Left ventricle myocardium inferior (tissue), 1 donor: ENCODE measurements around the gene ZRANB2. TPM values are rescaled to one million over a fixed set of nuclear protein-coding genes. Genes with fewer than 3 reads are reported as not detected.

ENCODE experiments used
- DNase-seq: peaks from one replicate; pipeline ENCODE4 v3.0.0-alpha.2; 2020
- H3K27ac ChIP-seq: fragments of 200-600 bp; replicated peaks from 2 replicates; pipeline ENCODE4 v1.8.0; 2021
- H3K27me3 ChIP-seq: fragments of 200-600 bp; 2 replicates; pipeline ENCODE4 v1.8.0; 2021; ENCODE audit warnings: low read depth
- H3K36me3 ChIP-seq: fragments of 200-600 bp; 2 replicates; pipeline ENCODE4 v1.8.0; 2021
- H3K4me1 ChIP-seq: fragments of 200-600 bp; 2 replicates; pipeline ENCODE4 v1.8.0; 2021
- H3K4me3 ChIP-seq: fragments of 200-600 bp; 2 replicates; pipeline ENCODE4 v1.8.0; 2021; ENCODE audit warnings: mild to moderate bottlenecking, moderate library complexity
- H3K9me3 ChIP-seq: fragments of 200-600 bp; replicated peaks from 2 replicates; pipeline ENCODE4 v1.8.0; 2021
- intact Hi-C: fragments of 100-400 bp; cut with micrococcal nuclease; formaldehyde crosslinking; loops from one replicate; pipeline ENCODE4 v1.11.0; 2022
- total RNA-seq: library from RNA; stranded (reverse); fragmentation: NEBNext Ultra II Directional; extraction: Animal tissue kit (Norgen Biotek cat#: 25700); gene quantifications from one replicate; pipeline ENCODE4 v1.2.1, GENCODE V29; 2021
- TF ChIP-seq, protein P1 (sequence below): fragments of 200-600 bp; IDR thresholded peaks from 2 replicates; pipeline ENCODE4 v1.8.0; 2021; ENCODE audit warnings: antibody characterized with exemption, mild to moderate bottlenecking, borderline replicate concordance
- donor health status: DM: no; HTN: yes; CAD: no; lungs with severe emphysema.

The ZRANB2 gene
- total RNA-seq, 1 donor from 2014 or later, result 58.5 TPM

DNA sequence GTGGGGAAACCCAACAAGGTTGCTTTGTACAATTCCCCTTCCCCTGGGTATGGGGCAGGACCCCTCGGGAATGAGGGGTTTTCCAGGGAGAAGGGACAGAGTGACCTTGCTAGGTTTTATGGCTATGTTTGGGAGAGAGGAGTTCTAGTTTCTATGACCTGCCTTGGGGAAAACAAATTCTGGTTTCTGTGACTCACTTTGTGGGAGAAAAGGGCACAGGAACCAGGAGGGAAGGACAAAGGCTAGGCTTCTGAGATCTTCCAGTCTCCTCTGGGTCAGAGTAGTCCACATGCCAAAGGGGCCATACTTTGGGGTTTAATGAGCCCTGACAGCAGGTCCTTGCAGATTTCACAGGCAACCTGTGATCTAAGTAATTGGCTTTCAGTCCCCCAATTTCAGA lies 27.7 kb downstream of the ZRANB2 start:
- Histone ChIP-seq H3K4me3 (no peak overlapping the region), H3K27ac (no peak overlapping the region), H3K27me3 (peaks cover 15% of the 10 kb centered on the region), H3K9me3 (no peaks in the 10 kb centered on the region), H3K4me1 (peaks cover under 1% of the 10 kb centered on the region), H3K36me3 (peaks cover 4% of the 10 kb centered on the region)
- TF ChIP-seq, protein P1, sequence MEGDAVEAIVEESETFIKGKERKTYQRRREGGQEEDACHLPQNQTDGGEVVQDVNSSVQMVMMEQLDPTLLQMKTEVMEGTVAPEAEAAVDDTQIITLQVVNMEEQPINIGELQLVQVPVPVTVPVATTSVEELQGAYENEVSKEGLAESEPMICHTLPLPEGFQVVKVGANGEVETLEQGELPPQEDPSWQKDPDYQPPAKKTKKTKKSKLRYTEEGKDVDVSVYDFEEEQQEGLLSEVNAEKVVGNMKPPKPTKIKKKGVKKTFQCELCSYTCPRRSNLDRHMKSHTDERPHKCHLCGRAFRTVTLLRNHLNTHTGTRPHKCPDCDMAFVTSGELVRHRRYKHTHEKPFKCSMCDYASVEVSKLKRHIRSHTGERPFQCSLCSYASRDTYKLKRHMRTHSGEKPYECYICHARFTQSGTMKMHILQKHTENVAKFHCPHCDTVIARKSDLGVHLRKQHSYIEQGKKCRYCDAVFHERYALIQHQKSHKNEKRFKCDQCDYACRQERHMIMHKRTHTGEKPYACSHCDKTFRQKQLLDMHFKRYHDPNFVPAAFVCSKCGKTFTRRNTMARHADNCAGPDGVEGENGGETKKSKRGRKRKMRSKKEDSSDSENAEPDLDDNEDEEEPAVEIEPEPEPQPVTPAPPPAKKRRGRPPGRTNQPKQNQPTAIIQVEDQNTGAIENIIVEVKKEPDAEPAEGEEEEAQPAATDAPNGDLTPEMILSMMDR, result no peak
- intact Hi-C loops, result loop anchor here (5.0 kb wide), 1 partner anchor 366 kb away; no protein-coding TSS in a partner anchor
- DNase-seq, result no peak

DNA sequence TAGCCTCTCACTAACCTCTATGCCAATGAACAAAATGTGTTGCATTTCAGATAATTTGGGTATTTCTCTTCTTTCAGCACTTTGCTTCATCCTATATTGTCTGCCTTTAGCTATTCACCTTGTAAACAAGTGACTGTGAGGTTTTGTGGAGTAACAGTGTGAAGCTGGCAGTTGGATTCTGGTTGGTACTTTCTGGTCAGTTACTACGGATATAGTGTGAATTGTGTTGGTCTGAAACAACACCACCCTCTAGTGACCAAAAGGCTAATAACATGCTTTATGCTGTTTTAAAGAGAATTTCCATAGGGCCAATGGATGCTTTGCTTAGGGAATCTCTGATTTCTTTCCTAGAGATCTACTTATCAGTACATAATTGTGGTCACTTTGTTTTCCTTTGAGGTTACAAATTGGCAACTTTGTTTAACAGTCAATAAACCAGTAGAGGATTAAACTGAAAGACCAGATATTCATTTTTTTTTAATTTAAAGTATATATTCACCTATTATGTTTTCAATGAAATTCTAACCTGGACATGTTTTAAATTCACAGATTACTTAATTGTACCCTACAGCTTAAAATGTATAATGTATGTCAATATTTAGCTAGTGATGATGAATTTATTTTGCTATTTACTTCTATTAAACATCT lies 30.8 kb downstream of the ZRANB2 start:
- DNase-seq, result no peak
- intact Hi-C loops, result loop anchor here (5.0 kb wide), 2 partner anchors 363 to 523 kb away; no protein-coding TSS in a partner anchor
- no peak overlapping the region for H3K27ac ChIP-seq
- no peaks in the 10 kb centered on the region for H3K36me3 ChIP-seq
- no peak overlapping the region for H3K4me3 ChIP-seq
- TF ChIP-seq, protein P1, result peak; percentile 80
- H3K4me1 ChIP-seq, result peaks cover 20% of the 10 kb centered on the region
- no peaks in the 10 kb centered on the region for H3K9me3 ChIP-seq
- peaks cover 40% of the 10 kb centered on the region for H3K27me3 ChIP-seq

DNA sequence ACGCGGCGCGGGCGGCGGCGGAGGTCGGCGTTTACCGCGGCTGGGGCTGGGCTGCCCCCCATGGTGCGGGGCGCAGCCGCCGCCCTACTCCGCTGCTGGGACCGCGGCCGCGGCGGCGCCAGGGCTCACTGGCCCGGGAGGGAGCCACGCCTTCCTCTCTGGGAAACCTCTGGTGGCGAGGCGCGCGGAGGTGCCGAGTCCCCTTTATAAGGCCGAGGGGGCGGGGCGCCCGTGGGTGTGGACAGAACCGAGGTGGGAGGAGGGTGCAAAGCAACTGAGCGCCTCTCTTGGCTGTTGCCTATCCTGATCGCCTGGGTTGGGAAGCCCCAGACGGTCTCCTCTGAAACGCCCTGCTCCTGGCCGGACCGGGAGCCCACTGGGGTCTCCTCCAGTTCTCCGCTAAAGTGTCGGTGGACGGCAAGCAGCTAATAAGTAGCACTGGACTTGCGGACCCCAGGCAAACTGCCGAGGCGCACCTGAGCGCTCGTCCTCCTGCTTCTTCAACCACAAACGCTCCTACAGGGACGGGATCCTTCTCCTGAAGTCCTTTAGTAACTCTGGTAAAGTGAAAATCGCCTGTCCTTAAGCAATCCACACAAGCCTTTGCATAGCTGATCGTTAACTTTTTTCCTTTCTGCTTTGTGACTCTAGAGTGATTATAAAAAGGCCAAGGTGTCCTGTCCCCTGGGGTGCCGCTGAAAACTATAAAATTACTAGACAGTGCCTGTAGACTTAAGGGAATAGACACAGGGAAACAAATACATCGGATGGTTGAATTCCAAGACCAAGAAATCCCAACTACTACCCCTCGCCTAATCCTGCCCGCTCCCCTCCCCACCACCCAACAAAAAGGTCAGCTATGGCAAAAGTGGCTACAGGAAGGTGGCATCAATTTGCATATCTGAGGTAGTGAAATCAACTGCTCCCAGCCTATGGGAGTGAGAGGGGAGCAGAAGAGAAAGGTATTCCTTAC lies 32.9 kb downstream of the ZRANB2 start, which contains the start of gene PTGER3:
Gene PTGER3, minus strand, starts transcription at position 182 of the 973 bp plus-strand sequence. CDS start 239 bp downstream, outside the sequence.
- H3K36me3 ChIP-seq, result no peaks in the 10 kb centered on the region
- intact Hi-C loops, result loop anchor here (5.0 kb wide), 1 partner anchor 521 kb away; no protein-coding TSS in a partner anchor
- H3K4me1 ChIP-seq, result peaks cover 20% of the 10 kb centered on the region
- DNase-seq, result peak; percentile 60
- peak within 1 kb of the TSS; percentile 70 for H3K4me3 ChIP-seq
- no peaks in the 10 kb centered on the region for H3K9me3 ChIP-seq
- H3K27me3 ChIP-seq, result peaks cover 46% of the 10 kb centered on the region
- TF ChIP-seq, protein P1, result no peak
- H3K27ac ChIP-seq, result no peak within 1 kb of the TSS

DNA sequence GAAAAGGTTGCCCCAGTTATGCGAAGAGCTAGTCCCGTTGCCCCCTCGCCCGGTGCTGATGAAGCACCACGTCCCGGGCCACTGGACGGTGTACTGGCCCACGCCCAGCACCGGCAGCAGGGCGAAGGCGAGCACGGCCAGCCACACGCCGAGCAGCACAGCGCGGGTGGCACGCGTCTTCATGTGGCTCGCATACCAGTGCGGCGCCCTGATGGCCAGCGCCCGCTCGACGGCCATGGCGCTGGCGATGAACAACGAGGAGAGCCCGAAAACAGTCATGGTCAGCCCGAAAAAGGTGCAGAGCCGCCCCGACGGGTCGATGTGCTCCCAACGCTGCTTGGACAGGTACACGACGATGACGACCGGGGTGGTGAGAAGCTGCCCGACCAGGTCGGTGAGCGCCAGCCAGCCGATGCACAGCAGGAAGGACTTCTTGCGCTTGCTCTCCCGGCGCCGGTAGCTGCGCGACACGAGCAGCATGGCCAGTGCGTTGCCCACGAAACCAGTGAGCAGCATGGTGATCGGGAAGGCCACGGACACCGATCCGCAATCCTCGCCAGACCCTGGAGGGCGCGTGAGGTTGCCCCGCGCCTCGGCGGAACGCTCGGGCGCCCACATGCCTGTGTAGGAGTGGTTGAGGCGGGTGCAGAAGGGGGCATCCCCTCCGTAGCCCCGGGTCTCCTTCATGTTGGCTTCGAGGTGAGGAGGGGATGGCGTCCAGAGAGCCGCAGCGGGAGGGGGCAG lies 33.8 kb downstream of the ZRANB2 start:
- Histone ChIP-seq H3K9me3 (no peaks in the 10 kb centered on the region), H3K27ac (no peak overlapping the region), H3K4me1 (peaks cover 20% of the 10 kb centered on the region), H3K4me3 (peak overlapping the region; percentile 70), H3K27me3 (peaks cover 46% of the 10 kb centered on the region), H3K36me3 (no peaks in the 10 kb centered on the region)
- TF ChIP-seq, protein P1, result no peak
- DNase-seq, result no peak
- intact Hi-C loops, result loop anchor here (5.0 kb wide), 1 partner anchor 520 kb away; no protein-coding TSS in a partner anchor

DNA sequence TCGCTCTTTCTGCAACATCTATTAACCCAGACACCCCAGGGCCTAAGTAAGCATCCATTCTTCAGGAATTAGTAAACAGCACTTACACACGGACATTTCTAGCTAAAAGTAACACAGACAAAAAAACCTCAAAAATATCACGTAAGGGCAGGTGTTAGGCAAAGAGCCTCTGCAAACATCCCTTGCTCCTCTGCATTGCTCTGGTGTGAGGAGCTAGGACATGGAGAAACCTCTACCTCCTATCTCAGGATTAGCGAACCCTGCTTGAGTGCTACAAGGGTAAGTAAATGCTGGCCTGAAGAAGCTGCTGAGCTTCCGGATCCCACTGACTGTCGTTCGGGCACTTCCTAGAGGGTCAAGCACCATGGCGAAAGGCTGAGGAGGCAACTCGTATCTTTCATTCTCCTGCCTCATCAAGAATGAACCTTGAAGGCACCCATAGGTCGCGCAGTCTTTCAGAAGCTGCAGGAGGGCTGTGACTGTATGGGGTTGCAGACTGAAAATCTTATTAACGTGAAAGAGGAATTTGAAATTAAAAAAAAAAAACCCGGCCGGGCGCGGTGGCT lies 35.3 kb downstream of the ZRANB2 start:
- H3K4me1 ChIP-seq, result peaks cover 20% of the 10 kb centered on the region
- no peak overlapping the region for H3K27ac ChIP-seq
- H3K4me3 ChIP-seq, result no peak overlapping the region
- no peak for DNase-seq
- intact Hi-C loops, result loop anchor here (5.0 kb wide), 1 partner anchor 518 kb away; no protein-coding TSS in a partner anchor
- H3K36me3 ChIP-seq, result no peaks in the 10 kb centered on the region
- TF ChIP-seq, protein P1, result no peak
- H3K27me3 ChIP-seq, result peaks cover 46% of the 10 kb centered on the region
- H3K9me3 ChIP-seq, result no peaks in the 10 kb centered on the region
